IMR-90 (cell line): ENCODE measurements around the gene COL27A1. TPM values are rescaled to one million over a fixed set of nuclear protein-coding genes. Genes with fewer than 3 reads are reported as not detected.

Source experiments
- ATAC-seq: fragments of 200-7000 bp; cut with Tn5 transposase; 2 replicates; pipeline ENCODE4 v1.9.1; 2020; ENCODE audit warnings: low read depth, mild to moderate bottlenecking, moderate library complexity
- BruUV-seq: library from RNA; stranded (reverse); fragments of 400-500 nt; replicated peaks from 2 replicates; lab custom pipeline; 2021; lab: Mats Ljungman, UMichigan
- CTCF ChIA-PET: fragments of 300-600 bp; formaldehyde crosslinking; extraction: SDS; loops from one replicate; lab custom pipeline; 2021; ENCODE audit warnings: antibody characterized with exemption; lab: Yijun Ruan, JAX
- POLR2A ChIA-PET: fragments of 300-600 bp; sonication (Branson Sonifier 250); formaldehyde crosslinking; loops from one replicate; lab custom pipeline; 2022; ENCODE audit warnings: antibody characterized with exemption; ENCODE audit not compliant: unreplicated experiment; lab: Charles Lee
- DNase-seq: peaks from one replicate; pipeline ENCODE4 v3.0.0; 2013
- H2AFZ ChIP-seq: replicated peaks from 2 replicates; pipeline ENCODE3; 2013; ENCODE audit warnings: low read length, mild to moderate bottlenecking; ENCODE audit not compliant: poor library complexity
- H2AK5ac ChIP-seq: 2 replicates; pipeline ENCODE4 v1.6.1; 2013; ENCODE audit warnings: low read depth, low read length, inconsistent platforms
- H2AK9ac ChIP-seq: replicated peaks from 2 replicates; pipeline ENCODE3; 2013; ENCODE audit warnings: mild to moderate bottlenecking, low read depth, low read length, moderate library complexity; ENCODE audit not compliant: poor library complexity
- H2BK120ac ChIP-seq: 2 replicates; pipeline ENCODE4 v1.6.1; 2013; ENCODE audit warnings: low read depth, low read length, inconsistent platforms
- H2BK15ac ChIP-seq: 3 replicates; pipeline ENCODE4 v1.6.1; 2013; ENCODE audit warnings: low read depth, low read length, inconsistent platforms
- H2BK20ac ChIP-seq: 2 replicates; pipeline ENCODE4 v1.6.1; 2013; ENCODE audit warnings: low read depth, mild to moderate bottlenecking, inconsistent platforms, low read length, moderate library complexity
- H2BK5ac ChIP-seq: 2 replicates; pipeline ENCODE4 v1.6.1; 2013; ENCODE audit warnings: mild to moderate bottlenecking, low read depth, low read length, inconsistent platforms; ENCODE audit not compliant: poor library complexity, severe bottlenecking
- H3K14ac ChIP-seq: replicated peaks from 2 replicates; pipeline ENCODE4 v1.6.1; 2013; ENCODE audit warnings: low read depth, low read length, inconsistent platforms
- H3K18ac ChIP-seq: 2 replicates; pipeline ENCODE4 v1.6.1; 2013; ENCODE audit warnings: low read depth, low read length, control low read depth
- H3K23ac ChIP-seq: 2 replicates; pipeline ENCODE4 v1.6.1; 2013; ENCODE audit warnings: low read depth, low read length, inconsistent platforms
- H3K27ac ChIP-seq: 2 replicates; pipeline ENCODE4 v1.5.1; 2013; ENCODE audit warnings: mild to moderate bottlenecking, control low read depth, low read length; ENCODE audit not compliant: insufficient read depth
- H3K27me3 ChIP-seq: 2 replicates; pipeline ENCODE4 v1.6.1; 2013; ENCODE audit warnings: low read length; ENCODE audit not compliant: control insufficient read depth, insufficient read depth
- H3K36me3 ChIP-seq: 2 replicates; pipeline ENCODE4 v1.6.1; 2013; ENCODE audit warnings: low read length, mixed read lengths; ENCODE audit not compliant: control insufficient read depth, insufficient read depth
- H3K4ac ChIP-seq: 2 replicates; pipeline ENCODE4 v1.6.1; 2013; ENCODE audit warnings: low read depth, low read length, inconsistent platforms
- H3K4me1 ChIP-seq: 2 replicates; pipeline ENCODE4 v1.6.1; 2013; ENCODE audit warnings: low read length, mixed read lengths; ENCODE audit not compliant: control insufficient read depth, insufficient read depth
- H3K4me2 ChIP-seq: 2 replicates; pipeline ENCODE4 v1.6.1; 2013; ENCODE audit warnings: low read depth, mild to moderate bottlenecking, control low read depth, low read length, moderate library complexity
- H3K4me3 ChIP-seq: 2 replicates; pipeline ENCODE4 v1.5.1; 2013; ENCODE audit warnings: low read depth, mild to moderate bottlenecking, control low read depth, low read length, moderate library complexity; ENCODE audit not compliant: insufficient read depth
- H3K56ac ChIP-seq: 2 replicates; pipeline ENCODE4 v1.6.1; 2013; ENCODE audit warnings: low read length, inconsistent platforms; ENCODE audit not compliant: insufficient read depth; ENCODE audit errors: extremely low read depth
- H3K79me1 ChIP-seq, 2 experiments: 2 replicates each; pipeline ENCODE4 v1.6.1; 2013; ENCODE audit warnings: low read length in 2 of 2, inconsistent platforms in 1 of 2, low read depth in 1 of 2
- H3K9ac ChIP-seq: 2 replicates; pipeline ENCODE4 v1.6.1; 2013; ENCODE audit warnings: low read depth, low read length, control low read depth
- H3K9me1 ChIP-seq: 2 replicates; pipeline ENCODE4 v1.6.1; 2013; ENCODE audit warnings: low read length, inconsistent platforms; ENCODE audit not compliant: insufficient read depth
- H3K9me3 ChIP-seq: 2 replicates; pipeline ENCODE4 v1.6.1; 2013; ENCODE audit warnings: low read length; ENCODE audit not compliant: control insufficient read depth, insufficient read depth
- H4K20me1 ChIP-seq: 2 replicates; pipeline ENCODE4 v1.6.1; 2013; ENCODE audit warnings: low read length, inconsistent platforms; ENCODE audit not compliant: insufficient read depth
- H4K5ac ChIP-seq: 2 replicates; pipeline ENCODE4 v1.6.1; 2013; ENCODE audit warnings: mild to moderate bottlenecking, low read depth, low read length, control low read depth
- H4K8ac ChIP-seq, 2 experiments: 2 replicates each; pipeline ENCODE4 v1.6.1; 2013; ENCODE audit warnings: low read depth in 2 of 2, low read length in 2 of 2, control low read depth in 1 of 2, inconsistent platforms in 1 of 2
- H4K91ac ChIP-seq: 2 replicates; pipeline ENCODE4 v1.6.1; 2013; ENCODE audit warnings: low read depth, low read length, inconsistent platforms; ENCODE audit not compliant: insufficient read depth
- CEBPB ChIP-seq: IDR thresholded peaks from 2 replicates; pipeline ENCODE4 v1.6.1; 2012; ENCODE audit warnings: low read depth, low read length, improper control_type of control experiment
- MAFK ChIP-seq: IDR thresholded peaks from 2 replicates; pipeline ENCODE4 v1.6.1; 2012; ENCODE audit warnings: low read depth, low read length, improper control_type of control experiment
- MXI1 ChIP-seq: IDR thresholded peaks from 2 replicates; pipeline ENCODE4 v1.6.1; 2012; ENCODE audit warnings: low read depth, mild to moderate bottlenecking, low read length, moderate library complexity, borderline replicate concordance
- NFE2L2 ChIP-seq: fragments of 150-350 bp; IDR thresholded peaks from 2 replicates; pipeline ENCODE4 v1.6.1; 2016; ENCODE audit warnings: low read depth, mild to moderate bottlenecking, low read length
- USF2 ChIP-seq: fragments of 150-350 bp; IDR thresholded peaks from 2 replicates; pipeline ENCODE4 v1.6.1; 2017; ENCODE audit warnings: mild to moderate bottlenecking, antibody characterized with exemption, low read length, low read depth
- WGBS, 2 experiments: methylation state at CpG; one replicate each; pipeline versions ENCODE4 v1.1.5 to v1.1.7; 2013; ENCODE audit warnings: missing lambda C conversion rate in 2 of 2; ENCODE audit not compliant: insufficient read length in 1 of 2; ENCODE audit errors: extremely low coverage in 2 of 2; 5-methylcytosine and 5-hydroxymethylcytosine counted together
- dilution Hi-C: fragments of 300-500 bp; cut with HindIII; formaldehyde crosslinking; loops from one replicate; pipeline ENCODE4 v1.14.3; 2018; ENCODE audit warnings: low sequenced_read_pairs; ENCODE audit not compliant: unreplicated experiment
- in situ Hi-C: fragments of 300-500 bp; cut with MboI; formaldehyde crosslinking; loops from 3 replicates; pipeline ENCODE4 v1.14.3; 2019; ENCODE audit warnings: low sequenced_read_pairs, inconsistent platforms, mixed read lengths
- intact Hi-C: fragments of 100-400 bp; cut with micrococcal nuclease; formaldehyde crosslinking; loops from 2 replicates; pipeline ENCODE4 v1.10.0; 2022
- polyA plus RNA-seq, 3 experiments: library from polyadenylated mRNA; depleted of rRNA; stranded (reverse); fragments of >200 nt; gene quantifications; 2 replicates each; pipeline ENCODE4 v1.2.3, GENCODE V29; 2012; ENCODE audit warnings: low replicate concordance in 1 of 3
- total RNA-seq: library from RNA; depleted of rRNA; stranded (reverse); fragments of >200 nt; gene quantifications from 2 replicates; pipeline ENCODE4 v1.2.3, GENCODE V29; 2012

Gene COL27A1
- total and polyA plus RNA-seq, 2 of the 4 experiments (the other 2 are of a cell fraction), result 3.2 to 18.3 TPM

DNA sequence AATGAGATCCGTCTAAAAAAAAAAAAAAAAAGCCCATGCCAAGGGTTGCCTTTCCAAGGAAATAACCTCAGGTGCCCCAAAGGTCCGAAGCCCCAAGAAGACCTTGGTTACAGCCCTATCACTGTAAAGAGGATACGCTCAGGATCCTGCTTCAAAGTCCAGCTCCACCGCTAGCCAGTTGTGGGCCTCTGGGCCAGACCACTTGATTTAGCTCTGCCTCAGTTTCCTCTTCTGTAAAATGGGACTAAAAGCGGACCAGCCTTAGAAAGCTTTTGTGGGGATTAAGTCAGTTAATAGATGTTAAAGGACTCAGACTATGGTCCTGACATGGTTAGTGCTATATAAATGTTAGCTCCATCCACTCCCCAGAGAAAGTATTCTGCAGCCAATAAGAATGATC lies 118.9 kb downstream of the COL27A1 start:
- ChIA-PET POLR2A (no interaction called here), CTCF (no interaction called here)
- Histone ChIP-seq H2BK15ac (no peak overlapping the region), H2BK120ac (no peak overlapping the region), H2AK5ac (no peak overlapping the region), H2BK20ac (no peak overlapping the region), H3K56ac (no peak overlapping the region), H3K9me1 (peaks cover 32% of the 10 kb centered on the region), H3K9me3 (no peaks in the 10 kb centered on the region), H2BK5ac (no peak overlapping the region), H2AK9ac (no peak overlapping the region), H4K20me1 (peaks cover 4% of the 10 kb centered on the region), H3K79me1 (peaks cover 7 to 24% of the 10 kb centered on the region in 2 experiments; a peak in 3 of 4 replicates), H3K36me3 (peaks cover 7% of the 10 kb centered on the region; the same call in 1 of the 2 replicates), H3K27ac (no peak overlapping the region), H4K8ac (no peak overlapping the region), H3K4me3 (no peak overlapping the region), H3K4me1 (peaks cover 27% of the 10 kb centered on the region), H4K91ac (no peak overlapping the region), H3K23ac (no peak overlapping the region), H4K5ac (no peak overlapping the region), H3K14ac (no peak overlapping the region), H3K4ac (no peak overlapping the region), H3K27me3 (no peaks in the 10 kb centered on the region), H3K9ac (no peak overlapping the region), H2AFZ (no peak overlapping the region), H3K4me2 (no peak overlapping the region), H3K18ac (no peak overlapping the region)
- TF ChIP-seq NFE2L2 (no peak), MAFK (no peak), USF2 (no peak), CEBPB (no peak), MXI1 (no peak)
- no peak for DNase-seq
- intact Hi-C loops, result no loop called here
- no TSS peak for BruUV-seq
- ATAC-seq, result no peak
- no CpG with 5 or more reads among the region's 5 CpGs for WGBS, 2 experiments
- in situ Hi-C loops, result no loop called here
- dilution Hi-C loops, result no loop called here
